ENCODE data around the gene EYA2. TPM values are rescaled to one million over a fixed set of nuclear protein-coding genes. Genes with fewer than 3 reads are reported as not detected.

Gene EYA2
- total and polyA plus RNA-seq, 8 donors = 0.51 to 3.2 (median 1.4) TPM

DNA sequence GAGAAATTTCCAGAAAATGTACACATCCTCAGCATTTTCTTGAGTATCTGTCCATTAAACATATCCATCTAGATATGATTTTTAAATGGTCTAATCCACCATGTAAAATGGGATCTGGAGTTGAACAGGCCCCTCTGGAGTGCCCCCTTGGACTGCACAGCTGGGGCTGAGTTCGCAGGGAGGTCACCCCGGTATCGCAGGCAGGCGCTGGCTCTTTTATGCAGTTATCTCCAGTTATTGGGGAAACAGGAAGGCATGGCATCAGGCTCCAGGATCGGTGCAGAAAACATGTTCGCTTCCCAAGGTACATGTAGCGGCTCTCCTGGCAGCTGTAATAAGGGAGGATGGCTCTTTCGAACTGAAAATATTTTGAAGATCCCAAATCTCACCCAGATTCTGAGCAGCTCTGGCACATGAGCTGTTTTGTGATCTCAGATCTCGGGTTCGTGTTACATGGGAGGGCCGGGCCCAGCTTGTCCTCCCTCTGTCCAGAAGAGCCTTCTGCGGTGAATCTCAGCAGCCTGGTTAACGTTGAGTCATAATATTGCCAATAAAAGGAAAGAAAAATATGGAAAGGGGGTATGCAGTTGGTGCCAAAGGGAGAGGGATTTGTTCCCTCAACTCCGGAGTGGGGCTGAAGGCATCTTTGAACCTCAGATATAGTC lies 167.7 kb downstream of the EYA2 start:
- no peaks in the 10 kb centered on the region for H3K9me3 ChIP-seq
- no peak for ATAC-seq
- H3K27ac ChIP-seq = no peak overlapping the region
- TF ChIP-seq, protein P1, sequence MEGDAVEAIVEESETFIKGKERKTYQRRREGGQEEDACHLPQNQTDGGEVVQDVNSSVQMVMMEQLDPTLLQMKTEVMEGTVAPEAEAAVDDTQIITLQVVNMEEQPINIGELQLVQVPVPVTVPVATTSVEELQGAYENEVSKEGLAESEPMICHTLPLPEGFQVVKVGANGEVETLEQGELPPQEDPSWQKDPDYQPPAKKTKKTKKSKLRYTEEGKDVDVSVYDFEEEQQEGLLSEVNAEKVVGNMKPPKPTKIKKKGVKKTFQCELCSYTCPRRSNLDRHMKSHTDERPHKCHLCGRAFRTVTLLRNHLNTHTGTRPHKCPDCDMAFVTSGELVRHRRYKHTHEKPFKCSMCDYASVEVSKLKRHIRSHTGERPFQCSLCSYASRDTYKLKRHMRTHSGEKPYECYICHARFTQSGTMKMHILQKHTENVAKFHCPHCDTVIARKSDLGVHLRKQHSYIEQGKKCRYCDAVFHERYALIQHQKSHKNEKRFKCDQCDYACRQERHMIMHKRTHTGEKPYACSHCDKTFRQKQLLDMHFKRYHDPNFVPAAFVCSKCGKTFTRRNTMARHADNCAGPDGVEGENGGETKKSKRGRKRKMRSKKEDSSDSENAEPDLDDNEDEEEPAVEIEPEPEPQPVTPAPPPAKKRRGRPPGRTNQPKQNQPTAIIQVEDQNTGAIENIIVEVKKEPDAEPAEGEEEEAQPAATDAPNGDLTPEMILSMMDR (IDR thresholded peaks at IDR 0.05) = no peak
- no peaks in the 10 kb centered on the region for H3K36me3 ChIP-seq
- intact Hi-C loops (cut with DNase I) = no loop called here
- no peak for FAIRE-seq
- WGBS, 2 donors = 74 to 80% methylated on average over 14 of the region's 14 CpGs
- no peak for DNase-seq
- no peaks in the 10 kb centered on the region for H3K4me1 ChIP-seq
- no peaks in the 10 kb centered on the region for H3K27me3 ChIP-seq
- H3K4me3 ChIP-seq = no peak overlapping the region

DNA sequence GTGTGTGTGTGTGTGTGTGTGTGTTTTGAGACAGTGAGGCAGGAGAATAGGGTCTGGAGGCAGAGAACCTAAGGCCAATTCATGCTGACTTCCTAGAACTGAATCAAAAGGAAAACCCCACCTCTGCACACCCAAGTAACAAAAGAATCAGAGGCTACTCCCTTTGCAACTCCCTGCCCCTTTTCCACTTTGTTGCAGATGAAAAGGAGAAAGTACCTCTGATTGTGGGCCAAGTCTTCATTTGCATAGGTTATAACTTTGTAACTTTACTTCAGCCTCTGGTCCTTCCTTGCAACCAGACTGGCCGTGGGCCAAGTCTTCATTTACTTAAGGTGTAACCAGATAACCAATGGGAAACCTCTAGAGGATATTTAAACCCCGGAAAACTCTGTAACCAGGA lies 168.8 kb downstream of the EYA2 start:
- Histone ChIP-seq H3K9me3 (peaks cover 0 to 3% (median 0%) of the 10 kb centered on the region in 4 donors), H3K27me3 (no peaks in the 10 kb centered on the region), H3K36me3 (no peaks in the 10 kb centered on the region), H3K4me3 (no peak overlapping the region), H3K4me1 (no peaks in the 10 kb centered on the region), H3K27ac (no peak overlapping the region)
- peak in 1 of 6 donors; percentile 36 for DNase-seq
- intact Hi-C loops (cut with DNase I) = no loop called here
- peak in 1 of 4 donors; percentile 49 for ATAC-seq
- 15 to 18% methylated on average over 2 of the region's 2 CpGs for WGBS, 2 donors
- FAIRE-seq = no peak
- TF ChIP-seq, protein P1 (IDR thresholded peaks at IDR 0.05) = no peak

DNA sequence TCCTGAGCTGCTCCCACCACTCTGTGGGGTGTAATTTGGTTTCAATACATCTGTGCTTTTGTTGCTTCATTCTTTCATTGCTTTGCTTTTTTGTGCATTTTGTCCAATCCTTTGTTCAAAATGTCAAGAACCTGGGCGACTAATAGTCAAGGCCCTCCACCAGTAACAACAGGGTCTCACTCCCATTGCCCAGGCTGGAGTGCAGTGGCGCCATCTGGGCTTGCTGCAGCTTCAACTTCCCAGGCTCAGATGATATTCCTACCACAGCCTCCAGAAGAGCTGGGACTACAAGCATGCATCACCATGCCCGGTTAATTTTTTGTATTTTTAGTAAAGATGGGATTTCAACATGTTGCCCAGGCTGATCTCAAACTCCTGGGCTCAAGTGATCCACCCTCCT lies 169.2 kb downstream of the EYA2 start:
- intact Hi-C loops (cut with DNase I) = no loop called here
- no peak for DNase-seq
- H3K27ac ChIP-seq = no peak overlapping the region
- H3K27me3 ChIP-seq = no peaks in the 10 kb centered on the region
- TF ChIP-seq, protein P1 (IDR thresholded peaks at IDR 0.05) = no peak
- no peak for ATAC-seq
- H3K4me1 ChIP-seq = no peaks in the 10 kb centered on the region
- no peaks in the 10 kb centered on the region for H3K36me3 ChIP-seq
- FAIRE-seq = no peak
- WGBS, 2 donors = 76 to 81% methylated on average over 3 of the region's 3 CpGs
- no peak overlapping the region for H3K4me3 ChIP-seq
- peaks cover 0 to 3% (median 0%) of the 10 kb centered on the region in 4 donors for H3K9me3 ChIP-seq

DNA sequence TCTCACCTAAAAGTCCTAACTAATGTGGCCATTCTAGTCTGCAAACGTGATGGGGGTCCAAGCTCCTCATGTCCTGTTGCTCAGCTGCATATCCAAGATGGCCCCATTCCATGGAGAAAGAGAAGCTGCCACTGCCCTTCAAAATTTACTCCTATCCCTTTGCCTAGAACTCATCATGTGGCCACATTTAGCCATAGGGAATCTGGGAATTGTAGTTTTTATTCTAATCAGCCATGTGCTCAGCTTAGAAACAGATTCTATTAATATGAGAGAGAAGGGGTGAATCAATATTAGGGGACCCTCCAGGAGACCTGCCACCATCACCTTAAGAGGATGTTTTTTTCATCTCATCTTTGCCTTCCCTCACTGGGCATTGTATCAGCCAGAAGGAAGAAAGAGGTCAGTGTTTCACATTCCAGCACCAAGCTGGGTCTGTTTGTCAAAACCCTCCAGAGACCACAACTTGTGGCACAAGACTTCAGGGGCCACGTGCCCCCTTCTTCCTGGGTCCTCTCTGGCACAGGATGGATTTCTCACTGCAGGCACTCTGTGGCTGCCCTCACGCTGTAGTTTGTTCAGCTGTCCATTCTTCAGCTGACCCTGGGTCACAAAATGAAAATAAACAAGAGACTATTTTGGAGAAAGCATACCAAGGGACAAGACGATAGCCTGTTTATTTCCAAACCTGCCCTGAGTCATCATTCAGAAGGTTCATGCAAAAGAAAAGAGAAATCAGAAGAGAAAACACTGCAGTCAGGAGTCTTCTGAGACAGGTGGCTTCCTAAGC lies 172.0 kb downstream of the EYA2 start:
- H3K4me1 ChIP-seq = no peaks in the 10 kb centered on the region
- FAIRE-seq (no peak), DNase-seq (no peak), ATAC-seq (no peak)
- 37 to 47% methylated on average over 4 of the region's 4 CpGs for WGBS, 2 donors
- TF ChIP-seq, protein P1 (IDR thresholded peaks at IDR 0.05) = no peak
- peaks cover 0 to 3% (median 0%) of the 10 kb centered on the region in 4 donors for H3K9me3 ChIP-seq
- no peaks in the 10 kb centered on the region for H3K36me3 ChIP-seq
- H3K27me3 ChIP-seq = no peaks in the 10 kb centered on the region
- intact Hi-C loops (cut with DNase I) = no loop called here
- H3K27ac ChIP-seq = no peak overlapping the region
- no peak overlapping the region for H3K4me3 ChIP-seq

DNA sequence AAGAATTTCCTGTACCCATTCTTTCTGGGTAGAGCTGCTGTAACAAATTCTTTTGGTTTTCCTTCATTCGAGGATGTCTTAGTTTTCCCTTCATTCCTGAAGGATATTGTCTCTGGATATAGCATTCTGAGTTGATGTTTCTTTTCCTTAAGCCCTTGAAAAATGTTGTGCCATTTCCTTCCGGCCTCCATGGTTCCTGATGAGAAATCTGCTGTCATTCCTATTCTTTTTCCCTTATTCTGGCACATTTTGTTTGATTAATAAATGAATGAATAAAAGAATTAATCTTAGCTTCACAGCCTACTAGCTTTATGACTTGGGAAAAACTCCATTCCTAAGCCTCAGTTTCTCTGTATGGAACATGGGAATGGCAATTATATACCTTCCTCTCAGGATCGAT lies 173.1 kb downstream of the EYA2 start:
- TF ChIP-seq, protein P1 (IDR thresholded peaks at IDR 0.05) = no peak
- no peak overlapping the region for H3K27ac ChIP-seq
- intact Hi-C loops (cut with DNase I) = no loop called here
- DNase-seq (no peak), FAIRE-seq (no peak), ATAC-seq (no peak)
- no peak overlapping the region for H3K4me3 ChIP-seq
- 78 to 85% methylated on average over 3 of the region's 3 CpGs for WGBS, 2 donors
- H3K9me3 ChIP-seq = peaks cover 0 to 3% (median 0%) of the 10 kb centered on the region in 4 donors
- no peaks in the 10 kb centered on the region for H3K36me3 ChIP-seq
- H3K4me1 ChIP-seq = no peaks in the 10 kb centered on the region
- H3K27me3 ChIP-seq = no peaks in the 10 kb centered on the region

Data from pancreas (tissue), 10 donors.